ENCODE results near the gene HNRNPM.

The HNRNPM gene

GRCh38 chr19:8530061-8530679 lies 85.4 kb downstream of the HNRNPM start:
- TF ChIP-seq POLR2A (IDR thresholded peaks at IDR 0.05; ENCODE audit: low read depth, low read length) = no peak
- DNase-seq (ENCODE audit: insufficient read length, low spot score) (no peak), FAIRE-seq (no peak)

GRCh38 chr19:8531470-8531869 lies 86.7 kb downstream of the HNRNPM start:
- no peak for FAIRE-seq

GRCh38 chr19:8532225-8532624 lies 87.5 kb downstream of the HNRNPM start:
- FAIRE-seq = no peak

More at GRCh38 chr19:8531470-8531869, 86.7 kb downstream of the HNRNPM start:
- no peak for TF ChIP-seq POLR2A (IDR thresholded peaks at IDR 0.05; ENCODE audit: low read depth, low read length)
- DNase-seq (ENCODE audit: insufficient read length, low spot score) = no peak

GRCh38 chr19:8536282-8536681 lies 91.5 kb downstream of the HNRNPM start:
- DNase-seq (ENCODE audit: insufficient read length, low spot score) = no peak
- no peak for FAIRE-seq
- no peak for TF ChIP-seq POLR2A (IDR thresholded peaks at IDR 0.05; ENCODE audit: low read depth, low read length)

More at GRCh38 chr19:8532225-8532624, 87.5 kb downstream of the HNRNPM start:
- no peak for TF ChIP-seq POLR2A (IDR thresholded peaks at IDR 0.05; ENCODE audit: low read depth, low read length)
- DNase-seq (ENCODE audit: insufficient read length, low spot score) = no peak

GRCh38 chr19:8537099-8537498 lies 92.3 kb downstream of the HNRNPM start:
- TF ChIP-seq POLR2A (IDR thresholded peaks at IDR 0.05; ENCODE audit: low read depth, low read length) = no peak
- FAIRE-seq (no peak), DNase-seq (ENCODE audit: insufficient read length, low spot score) (no peak)

Data from H54 (cell line).